Measurements from ENCODE around the gene FANCM.

The FANCM gene

GRCh38 chr14:45135659-45136395 lies at the start of gene FANCM:
FANCM (plus strand) TSS chr14:45135930; CDS start chr14:45136032, 102 bp downstream.
- H3K36me3 ChIP-seq: no peaks in the 10 kb centered on the region; the same call in 1 of the 2 replicates
- peak; percentile 93 for DNase-seq
- peak within 1 kb of the TSS; percentile 86 for H3K4me3 ChIP-seq (ENCODE audit: low read depth, low read length)
- no peaks in the 10 kb centered on the region for H3K27me3 ChIP-seq (ENCODE audit: insufficient read depth, low read depth, severe bottlenecking)
- TF ChIP-seq CTCF (IDR thresholded peaks at IDR 0.05; ENCODE audit: low read depth, low read length): no peak
- peak within 1 kb of the TSS; percentile 74 for H3K27ac ChIP-seq
- H3K9me3 ChIP-seq (ENCODE audit: severe bottlenecking): no peaks in the 10 kb centered on the region

GRCh38 chr14:45089813-45090212 lies 45.9 kb upstream of the FANCM start:
- H3K4me3 ChIP-seq (ENCODE audit: low read depth, low read length): no peak overlapping the region
- H3K27ac ChIP-seq: no peak overlapping the region
- no peak for TF ChIP-seq CTCF (IDR thresholded peaks at IDR 0.05; ENCODE audit: low read depth, low read length)

GRCh38 chr14:45091710-45092109 lies 44.0 kb upstream of the FANCM start:
- DNase-seq: no peak
- Histone ChIP-seq H3K27ac (no peak overlapping the region), H3K4me3 (ENCODE audit: low read depth, low read length) (no peak overlapping the region), H3K36me3 (peaks cover 33% of the 10 kb centered on the region), H3K27me3 (ENCODE audit: insufficient read depth, low read depth, severe bottlenecking) (no peaks in the 10 kb centered on the region), H3K9me3 (ENCODE audit: severe bottlenecking) (no peaks in the 10 kb centered on the region)
- no peak for TF ChIP-seq CTCF (IDR thresholded peaks at IDR 0.05; ENCODE audit: low read depth, low read length)

More at GRCh38 chr14:45089813-45090212, 45.9 kb upstream of the FANCM start:
- H3K9me3 ChIP-seq (ENCODE audit: severe bottlenecking): no peaks in the 10 kb centered on the region
- no peak for DNase-seq
- H3K27me3 ChIP-seq (ENCODE audit: insufficient read depth, low read depth, severe bottlenecking): no peaks in the 10 kb centered on the region
- peaks cover 16% of the 10 kb centered on the region for H3K36me3 ChIP-seq

- Histone ChIP-seq H3K27me3 (ENCODE audit: insufficient read depth, low read depth, severe bottlenecking) (no peaks in the 10 kb centered on the region), H3K27ac (no peak overlapping the region), H3K36me3 (peaks cover 48% of the 10 kb centered on the region), H3K4me3 (ENCODE audit: low read depth, low read length) (no peak overlapping the region), H3K9me3 (ENCODE audit: severe bottlenecking) (no peaks in the 10 kb centered on the region)
- TF ChIP-seq CTCF (IDR thresholded peaks at IDR 0.05; ENCODE audit: low read depth, low read length): no peak
- no peak for DNase-seq
Measured at GRCh38 chr14:45094275-45094674, 41.5 kb upstream of the FANCM start.

GRCh38 chr14:45095143-45095542 lies 40.6 kb upstream of the FANCM start:
- H3K4me3 ChIP-seq (ENCODE audit: low read depth, low read length): no peak overlapping the region
- no peak for DNase-seq
- H3K27ac ChIP-seq: no peak overlapping the region
- no peaks in the 10 kb centered on the region for H3K9me3 ChIP-seq (ENCODE audit: severe bottlenecking)
- H3K36me3 ChIP-seq: peaks cover 56% of the 10 kb centered on the region
- no peak for TF ChIP-seq CTCF (IDR thresholded peaks at IDR 0.05; ENCODE audit: low read depth, low read length)
- H3K27me3 ChIP-seq (ENCODE audit: insufficient read depth, low read depth, severe bottlenecking): no peaks in the 10 kb centered on the region

- peaks cover 65% of the 10 kb centered on the region for H3K36me3 ChIP-seq
- H3K27ac ChIP-seq: no peak overlapping the region
- H3K27me3 ChIP-seq (ENCODE audit: insufficient read depth, low read depth, severe bottlenecking): no peaks in the 10 kb centered on the region
- H3K9me3 ChIP-seq (ENCODE audit: severe bottlenecking): no peaks in the 10 kb centered on the region
- no peak for TF ChIP-seq CTCF (IDR thresholded peaks at IDR 0.05; ENCODE audit: low read depth, low read length)
- no peak for DNase-seq
- H3K4me3 ChIP-seq (ENCODE audit: low read depth, low read length): no peak overlapping the region
Measured at GRCh38 chr14:45096218-45096617, 39.5 kb upstream of the FANCM start.
